ENCODE measurements around the gene NOP16. TPM values are rescaled to one million over a fixed set of nuclear protein-coding genes. Genes with fewer than 3 reads are reported as not detected.

Gene NOP16
- total RNA-seq, 1 donor from 2014 or later, result 19.0 TPM

- DNase-seq, result peak; percentile 44
- ATAC-seq, result no peak
- intact Hi-C loops (cut with micrococcal nuclease), result no loop called here
Observed at GRCh38 chr5:176366232-176366894, 22.0 kb downstream of the NOP16 start.

- peak; percentile 77 for DNase-seq
Observed at GRCh38 chr5:176365351-176366231, 22.8 kb downstream of the NOP16 start, which contains the start of gene ARL10. TSS of gene ARL10 (plus strand) at chr5:176365487. CDS start at chr5:176365564, 77 bp downstream.

GRCh38 chr5:176364765-176365350 lies 23.5 kb downstream of the NOP16 start:
- no peak for ATAC-seq
- intact Hi-C loops (cut with micrococcal nuclease), result no loop called here
- no peak for DNase-seq

More at GRCh38 chr5:176365351-176366231, 22.8 kb downstream of the NOP16 start, which contains the start of gene ARL10:
- intact Hi-C loops (cut with micrococcal nuclease), result no loop called here
- ATAC-seq, result peak; percentile 58

- intact Hi-C loops (cut with micrococcal nuclease), result no loop called here
- DNase-seq, result no peak
- no peak for ATAC-seq
Observed at GRCh38 chr5:176362233-176362490, 26.2 kb downstream of the NOP16 start.

- peak; percentile 94 for ATAC-seq
- intact Hi-C loops (cut with micrococcal nuclease), result no loop called here
- peak; percentile 98 for DNase-seq
Observed at GRCh38 chr5:176361437-176362232, 26.8 kb downstream of the NOP16 start, which contains the start of gene KIAA1191. TSS of gene KIAA1191 (minus strand) at chr5:176361764. CDS start at chr5:176359508, 2,256 bp downstream.

GRCh38 chr5:176360894-176361436 lies 27.4 kb downstream of the NOP16 start:
- peak; percentile 3 for ATAC-seq
- DNase-seq, result no peak
- intact Hi-C loops (cut with micrococcal nuclease), result no loop called here

GRCh38 chr5:176359658-176360057 lies 28.7 kb downstream of the NOP16 start:
- intact Hi-C loops (cut with micrococcal nuclease), result no loop called here
- no peak for DNase-seq
- ATAC-seq, result no peak

GRCh38 chr5:176356179-176356566 lies 32.2 kb downstream of the NOP16 start:
- DNase-seq, result no peak
- ATAC-seq, result no peak
- intact Hi-C loops (cut with micrococcal nuclease), result no loop called here

- DNase-seq, result no peak
- intact Hi-C loops (cut with micrococcal nuclease), result no loop called here
- no peak for ATAC-seq
Observed at GRCh38 chr5:176355400-176356178, 32.8 kb downstream of the NOP16 start.

GRCh38 chr5:176353533-176353932 lies 34.9 kb downstream of the NOP16 start:
- DNase-seq (no peak), ATAC-seq (no peak)
- intact Hi-C loops (cut with micrococcal nuclease), result no loop called here

GRCh38 chr5:176352116-176352878 lies 36.1 kb downstream of the NOP16 start:
- intact Hi-C loops (cut with micrococcal nuclease), result no loop called here
- ATAC-seq (no peak), DNase-seq (no peak)

GRCh38 chr5:176350416-176350815 lies 38.0 kb downstream of the NOP16 start:
- DNase-seq (no peak), ATAC-seq (no peak)
- intact Hi-C loops (cut with micrococcal nuclease), result no loop called here

GRCh38 chr5:176342766-176343458 lies 45.5 kb downstream of the NOP16 start:
- DNase-seq (no peak), ATAC-seq (no peak)
- intact Hi-C loops (cut with micrococcal nuclease), result no loop called here

- ATAC-seq (no peak), DNase-seq (no peak)
- intact Hi-C loops (cut with micrococcal nuclease), result no loop called here
Observed at GRCh38 chr5:176342158-176342483, 46.3 kb downstream of the NOP16 start.

GRCh38 chr5:176341325-176342157 lies 46.9 kb downstream of the NOP16 start:
- no peak for DNase-seq
- no peak for ATAC-seq
- intact Hi-C loops (cut with micrococcal nuclease), result no loop called here

- intact Hi-C loops (cut with micrococcal nuclease), result no loop called here
- DNase-seq (no peak), ATAC-seq (no peak)
Observed at GRCh38 chr5:176339304-176339703, 49.1 kb downstream of the NOP16 start.
